Hepatocyte (in vitro differentiated cells): ENCODE data around the gene PCNT. TPM values are rescaled to one million over a fixed set of nuclear protein-coding genes. Genes with fewer than 3 reads are reported as not detected.

Experiments used
- DNase-seq: peaks from one replicate; pipeline ENCODE4 v3.0.0-alpha.2; 2016; ENCODE audit warnings: low spot score
- H2AFZ ChIP-seq: fragments of 200-600 bp; sonication (generic); 2 replicates; pipeline ENCODE4 v1.6.0; 2016; ENCODE audit warnings: antibody characterized with exemption, mild to moderate bottlenecking
- H3K27ac ChIP-seq: fragments of 200-600 bp; sonication (generic); 2 replicates; pipeline ENCODE4 v1.5.1; 2016; ENCODE audit warnings: mild to moderate bottlenecking
- H3K27me3 ChIP-seq: fragments of 200-600 bp; sonication (generic); 2 replicates; pipeline ENCODE4 v1.6.1; 2016
- H3K36me3 ChIP-seq: fragments of 200-600 bp; sonication (generic); replicated peaks from 2 replicates; pipeline ENCODE4 v1.5.1; 2016; ENCODE audit warnings: low read depth; ENCODE audit not compliant: insufficient read depth
- H3K4me1 ChIP-seq: fragments of 200-600 bp; sonication (generic); 2 replicates; pipeline ENCODE4 v1.5.1; 2016; ENCODE audit warnings: mild to moderate bottlenecking, moderate library complexity; ENCODE audit not compliant: insufficient read depth
- H3K4me2 ChIP-seq: fragments of 200-600 bp; sonication (generic); 2 replicates; pipeline ENCODE4 v1.6.0; 2016
- H3K4me3 ChIP-seq: fragments of 200-600 bp; sonication (generic); 2 replicates; pipeline ENCODE4 v1.5.1; 2016; ENCODE audit warnings: mild to moderate bottlenecking
- H3K79me2 ChIP-seq: fragments of 200-600 bp; sonication (generic); 2 replicates; pipeline ENCODE4 v1.6.0; 2017; ENCODE audit warnings: mild to moderate bottlenecking
- H3K9me2 ChIP-seq: fragments of 200-600 bp; sonication (generic); replicated peaks from 2 replicates; pipeline ENCODE4 v1.6.0; 2017; ENCODE audit warnings: mild to moderate bottlenecking; ENCODE audit not compliant: insufficient read depth
- H3K9me3 ChIP-seq: fragments of 200-600 bp; sonication (generic); 2 replicates; pipeline ENCODE4 v1.5.1; 2016; ENCODE audit warnings: low read depth, mild to moderate bottlenecking
- H4K20me1 ChIP-seq: fragments of 200-600 bp; sonication (generic); 2 replicates; pipeline ENCODE4 v1.6.0; 2016; ENCODE audit warnings: mild to moderate bottlenecking; ENCODE audit not compliant: insufficient read depth, poor library complexity, severe bottlenecking
- EZH2 ChIP-seq: fragments of 200-600 bp; sonication (generic); IDR thresholded peaks from 2 replicates; pipeline ENCODE4 v1.6.1; 2016; ENCODE audit warnings: antibody characterized with exemption, mild to moderate bottlenecking, borderline replicate concordance
- EZH2phosphoT487 ChIP-seq: fragments of 200-600 bp; sonication (generic); IDR thresholded peaks from one replicate; pipeline ENCODE4 v1.6.1; 2018; ENCODE audit warnings: antibody characterized with exemption, mild to moderate bottlenecking, low read depth, moderate library complexity; ENCODE audit not compliant: unreplicated experiment, severe bottlenecking
- WGBS: methylation state at CpG from one replicate; pipeline ENCODE4 v1.1.6; 2016; ENCODE audit warnings: low lambda C conversion rate; ENCODE audit errors: missing lambda C conversion rate; 5-methylcytosine and 5-hydroxymethylcytosine counted together
- polyA plus RNA-seq: library from polyadenylated mRNA; unstranded; fragments of >200 nt; fragmentation: Nextera tagmentation; extraction: Ambion mirVana; gene quantifications from 2 replicates; pipeline ENCODE4 v1.2.1, GENCODE V29; 2016
- total RNA-seq: library from RNA; depleted of rRNA; stranded (reverse); fragments of >200 nt; gene quantifications from 2 replicates; pipeline ENCODE4 v1.2.3, GENCODE V29; 2014
- TF ChIP-seq, protein P1 (sequence below): fragments of 200-600 bp; sonication (generic); IDR thresholded peaks from 2 replicates; pipeline ENCODE4 v1.5.1; 2016; ENCODE audit warnings: antibody characterized with exemption, mild to moderate bottlenecking; ENCODE audit not compliant: poor library complexity

The PCNT gene
- total and polyA plus RNA-seq, 2 experiments from 2014 or later: 11.5 to 14.3 TPM

DNA sequence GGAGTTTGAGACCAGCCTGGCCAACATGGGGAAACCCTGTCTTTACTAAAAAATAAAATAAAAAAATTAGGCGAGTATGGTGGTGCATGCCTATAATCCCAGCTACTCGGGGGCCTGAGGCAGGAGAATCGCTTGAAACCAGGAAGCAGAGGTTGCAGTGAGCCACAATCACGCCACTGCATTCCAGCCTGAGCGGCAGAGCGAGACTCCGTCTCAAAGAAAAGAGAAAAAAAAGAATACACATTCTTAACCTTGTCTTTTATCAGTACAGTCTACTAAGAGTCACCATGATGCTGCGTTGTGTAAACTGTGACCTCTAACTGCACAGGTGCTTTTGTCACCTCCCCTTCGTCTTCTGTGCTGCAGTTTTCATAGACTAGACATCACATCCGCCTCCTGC, 37.2 kb downstream of the PCNT start:
- Histone ChIP-seq H3K27ac (no peak overlapping the region), H4K20me1 (no peaks in the 10 kb centered on the region), H3K27me3 (no peaks in the 10 kb centered on the region), H3K9me2 (no peaks in the 10 kb centered on the region), H3K36me3 (no peaks in the 10 kb centered on the region), H2AFZ (no peak overlapping the region), H3K9me3 (no peaks in the 10 kb centered on the region), H3K79me2 (no peaks in the 10 kb centered on the region), H3K4me2 (no peak overlapping the region), H3K4me1 (no peaks in the 10 kb centered on the region), H3K4me3 (no peak overlapping the region)
- WGBS: 96% methylated on average over 10 of the region's 10 CpGs
- DNase-seq: no peak
- no peak for TF ChIP-seq EZH2
- no peak for TF ChIP-seq EZH2phosphoT487
- TF ChIP-seq, protein P1, sequence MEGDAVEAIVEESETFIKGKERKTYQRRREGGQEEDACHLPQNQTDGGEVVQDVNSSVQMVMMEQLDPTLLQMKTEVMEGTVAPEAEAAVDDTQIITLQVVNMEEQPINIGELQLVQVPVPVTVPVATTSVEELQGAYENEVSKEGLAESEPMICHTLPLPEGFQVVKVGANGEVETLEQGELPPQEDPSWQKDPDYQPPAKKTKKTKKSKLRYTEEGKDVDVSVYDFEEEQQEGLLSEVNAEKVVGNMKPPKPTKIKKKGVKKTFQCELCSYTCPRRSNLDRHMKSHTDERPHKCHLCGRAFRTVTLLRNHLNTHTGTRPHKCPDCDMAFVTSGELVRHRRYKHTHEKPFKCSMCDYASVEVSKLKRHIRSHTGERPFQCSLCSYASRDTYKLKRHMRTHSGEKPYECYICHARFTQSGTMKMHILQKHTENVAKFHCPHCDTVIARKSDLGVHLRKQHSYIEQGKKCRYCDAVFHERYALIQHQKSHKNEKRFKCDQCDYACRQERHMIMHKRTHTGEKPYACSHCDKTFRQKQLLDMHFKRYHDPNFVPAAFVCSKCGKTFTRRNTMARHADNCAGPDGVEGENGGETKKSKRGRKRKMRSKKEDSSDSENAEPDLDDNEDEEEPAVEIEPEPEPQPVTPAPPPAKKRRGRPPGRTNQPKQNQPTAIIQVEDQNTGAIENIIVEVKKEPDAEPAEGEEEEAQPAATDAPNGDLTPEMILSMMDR: no peak

DNA sequence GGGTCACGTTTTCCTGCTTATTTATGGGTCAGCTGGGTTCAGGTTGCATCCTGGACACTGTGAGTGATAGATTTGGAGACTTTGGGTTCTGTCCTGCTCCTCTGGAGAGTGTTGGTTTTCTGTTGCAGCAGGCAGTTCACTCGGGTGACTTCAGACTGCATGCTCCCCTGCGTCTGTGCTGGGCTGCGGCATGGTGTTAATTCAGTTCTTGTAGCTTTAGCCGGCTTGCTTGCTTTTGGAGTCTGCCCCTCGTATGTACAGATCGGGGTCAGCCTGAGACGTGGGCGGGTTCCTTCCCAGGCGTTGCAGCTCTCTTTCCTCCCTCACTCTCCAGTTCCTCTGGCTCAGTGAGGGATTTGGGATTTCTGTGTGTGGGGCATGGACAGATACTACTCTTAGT, 38.0 kb downstream of the PCNT start:
- TF ChIP-seq EZH2phosphoT487 (no peak), EZH2 (no peak)
- TF ChIP-seq, protein P1: no peak
- H2AFZ ChIP-seq: no peak overlapping the region
- H4K20me1 ChIP-seq: no peaks in the 10 kb centered on the region
- H3K36me3 ChIP-seq: no peaks in the 10 kb centered on the region
- no peaks in the 10 kb centered on the region for H3K4me1 ChIP-seq
- no peaks in the 10 kb centered on the region for H3K9me3 ChIP-seq
- H3K27me3 ChIP-seq: no peaks in the 10 kb centered on the region
- WGBS: 94% methylated on average over 10 of the region's 10 CpGs
- no peak overlapping the region for H3K27ac ChIP-seq
- no peak overlapping the region for H3K4me3 ChIP-seq
- H3K4me2 ChIP-seq: no peak overlapping the region
- H3K79me2 ChIP-seq: no peaks in the 10 kb centered on the region
- no peak for DNase-seq
- H3K9me2 ChIP-seq: no peaks in the 10 kb centered on the region

DNA sequence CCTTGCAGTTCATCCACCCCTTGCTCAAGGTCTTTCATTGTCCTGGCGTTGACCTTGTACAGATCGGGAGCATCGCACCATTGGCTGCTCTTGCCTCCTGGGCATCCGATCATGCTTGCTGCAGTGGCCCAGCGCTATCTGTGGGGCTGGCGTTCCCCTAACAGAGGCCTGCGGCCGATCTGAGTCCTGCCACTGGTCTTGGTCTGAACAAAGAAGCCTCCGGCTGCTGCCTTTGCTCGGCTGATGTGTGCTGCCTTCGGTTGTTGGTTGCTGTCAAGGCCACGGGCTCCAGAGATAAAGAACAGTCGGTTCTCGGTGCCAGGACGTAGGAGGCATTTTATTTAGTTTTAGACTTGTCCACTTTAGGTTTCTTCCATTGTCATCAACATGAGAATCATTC, 39.0 kb downstream of the PCNT start:
- Histone ChIP-seq H3K4me2 (no peak overlapping the region), H2AFZ (no peak overlapping the region), H3K36me3 (no peaks in the 10 kb centered on the region), H3K4me3 (no peak overlapping the region), H4K20me1 (no peaks in the 10 kb centered on the region), H3K4me1 (no peaks in the 10 kb centered on the region), H3K9me2 (no peaks in the 10 kb centered on the region), H3K27ac (no peak overlapping the region), H3K27me3 (no peaks in the 10 kb centered on the region), H3K9me3 (no peaks in the 10 kb centered on the region), H3K79me2 (no peaks in the 10 kb centered on the region)
- TF ChIP-seq, protein P1: no peak
- no peak for TF ChIP-seq EZH2phosphoT487
- no peak for TF ChIP-seq EZH2
- DNase-seq: no peak
- 88% methylated on average over 15 of the region's 15 CpGs for WGBS

DNA sequence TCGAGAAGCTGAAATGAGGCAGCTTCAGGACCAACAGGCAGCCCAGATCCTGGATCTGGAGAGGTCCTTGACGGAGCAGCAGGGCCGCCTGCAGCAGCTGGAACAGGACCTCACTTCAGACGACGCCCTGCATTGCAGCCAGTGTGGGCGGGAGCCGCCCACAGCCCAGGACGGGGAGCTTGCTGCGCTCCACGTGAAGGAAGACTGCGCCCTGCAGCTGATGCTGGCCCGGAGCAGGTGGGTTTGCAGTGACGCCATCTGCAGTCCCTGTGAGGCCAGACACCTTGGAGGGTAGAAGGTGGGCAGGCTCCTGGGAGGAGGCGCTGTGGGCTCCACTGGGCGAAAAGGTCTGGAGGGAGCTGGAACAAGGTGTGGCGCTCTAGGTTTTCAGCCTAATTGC, 39.7 kb downstream of the PCNT start:
- TF ChIP-seq EZH2phosphoT487 (no peak), EZH2 (no peak)
- TF ChIP-seq, protein P1: no peak
- H3K4me3 ChIP-seq: no peak overlapping the region
- H3K9me2 ChIP-seq: no peaks in the 10 kb centered on the region
- no peak overlapping the region for H2AFZ ChIP-seq
- no peak for DNase-seq
- H3K27me3 ChIP-seq: no peaks in the 10 kb centered on the region
- no peak overlapping the region for H3K4me2 ChIP-seq
- no peaks in the 10 kb centered on the region for H3K9me3 ChIP-seq
- H3K4me1 ChIP-seq: no peaks in the 10 kb centered on the region
- no peaks in the 10 kb centered on the region for H3K36me3 ChIP-seq
- H4K20me1 ChIP-seq: no peaks in the 10 kb centered on the region
- 98% methylated on average over 16 of the region's 16 CpGs for WGBS
- no peak overlapping the region for H3K27ac ChIP-seq
- no peaks in the 10 kb centered on the region for H3K79me2 ChIP-seq
